ENCODE measurements around the gene ZBTB34. TPM values are rescaled to one million over a fixed set of nuclear protein-coding genes. Genes with fewer than 3 reads are reported as not detected.

ZBTB34 gene
- polyA plus RNA-seq, 3 donors = 3.2 to 15.3 (median 3.6) TPM

GRCh38 chr9:126882746-126883145 lies 22.3 kb downstream of the ZBTB34 start:
- H3K9me3 Mint-ChIP-seq = peaks cover 0 to 1% (median 0%) of the 10 kb centered on the region in 7 donors
- no peak overlapping the region for H2AFZ ChIP-seq (ENCODE audit: insufficient read depth, low read depth, low read length, poor library complexity, severe bottlenecking)
- H3K36me3 ChIP-seq (replicated peaks in 1 of 2; ENCODE audit: control insufficient read depth in 1 of 2, insufficient read depth in 2 of 2, low read length in 2 of 2) = peaks cover 43 to 61% of the 10 kb centered on the region in 2 donors
- H3K27me3 Mint-ChIP-seq (ENCODE audit: low read depth in 3 of 3) = no peaks in the 10 kb centered on the region
- WGBS (ENCODE audit: insufficient coverage) = 96% methylated on average over 4 of the region's 11 CpGs
- DNase-seq = no peak
- H3K4me1 ChIP-seq (ENCODE audit: control insufficient read depth in 1 of 2, insufficient read depth in 2 of 2, low read length in 2 of 2) = peaks cover 11 to 17% of the 10 kb centered on the region in 2 donors
- H3K9ac ChIP-seq (ENCODE audit: insufficient read depth, low read length, poor library complexity, severe bottlenecking) = no peak overlapping the region
- H3K27ac Mint-ChIP-seq = no peak overlapping the region
- H3K27me3 ChIP-seq (ENCODE audit: control insufficient read depth in 2 of 2, insufficient read depth in 2 of 2, low read length in 2 of 2) = no peaks in the 10 kb centered on the region
- no peak overlapping the region for H3K4me3 ChIP-seq (replicated peaks in 1 of 3; ENCODE audit: low read depth in 2 of 3, low read length in 3 of 3)
- no peak overlapping the region for H3K27ac ChIP-seq (ENCODE audit: low read depth in 1 of 2, low read length in 2 of 2)
- no peak overlapping the region for H3K4me2 ChIP-seq (replicated peaks; ENCODE audit: extremely low read depth, low read length, poor library complexity, severe bottlenecking)
- peaks cover 92% of the 10 kb centered on the region for H4K20me1 ChIP-seq (ENCODE audit: insufficient read depth, low read length)
- H3K4me3 Mint-ChIP-seq = no peak overlapping the region
- intact Hi-C loops (cut with micrococcal nuclease) = no loop called here
- peaks cover 64% of the 10 kb centered on the region for H3K79me2 ChIP-seq (ENCODE audit: insufficient read depth, low read length)
- no peaks in the 10 kb centered on the region for H3K9me3 ChIP-seq (replicated peaks in 1 of 2; ENCODE audit: control insufficient read depth in 1 of 2, insufficient read depth in 1 of 2, low read length in 2 of 2)
- peaks cover 26% of the 10 kb centered on the region for H3K4me1 Mint-ChIP-seq
- no peak for TF ChIP-seq CTCF (IDR thresholded peaks at IDR 0.05)
- peaks cover 47 to 70% of the 10 kb centered on the region in 2 donors for H3K36me3 Mint-ChIP-seq

GRCh38 chr9:126883636-126884035 lies 23.2 kb downstream of the ZBTB34 start:
- peaks cover 83% of the 10 kb centered on the region for H4K20me1 ChIP-seq (ENCODE audit: insufficient read depth, low read length)
- H3K4me1 Mint-ChIP-seq = peaks cover 26% of the 10 kb centered on the region
- H3K4me3 ChIP-seq (replicated peaks in 1 of 3; ENCODE audit: low read depth in 2 of 3, low read length in 3 of 3) = no peak overlapping the region
- peaks cover 11 to 17% of the 10 kb centered on the region in 2 donors for H3K4me1 ChIP-seq (ENCODE audit: control insufficient read depth in 1 of 2, insufficient read depth in 2 of 2, low read length in 2 of 2)
- no peaks in the 10 kb centered on the region for H3K27me3 Mint-ChIP-seq (ENCODE audit: low read depth in 3 of 3)
- H3K36me3 Mint-ChIP-seq = peaks cover 43 to 61% of the 10 kb centered on the region in 2 donors
- peaks cover 43 to 53% of the 10 kb centered on the region in 2 donors for H3K36me3 ChIP-seq (replicated peaks in 1 of 2; ENCODE audit: control insufficient read depth in 1 of 2, insufficient read depth in 2 of 2, low read length in 2 of 2)
- no peak overlapping the region for H3K27ac ChIP-seq (ENCODE audit: low read depth in 1 of 2, low read length in 2 of 2)
- WGBS (ENCODE audit: insufficient coverage) = 98% methylated on average over 6 of the region's 15 CpGs
- no peak overlapping the region for H3K9ac ChIP-seq (ENCODE audit: insufficient read depth, low read length, poor library complexity, severe bottlenecking)
- H3K79me2 ChIP-seq (ENCODE audit: insufficient read depth, low read length) = peaks cover 56% of the 10 kb centered on the region
- TF ChIP-seq CTCF (IDR thresholded peaks at IDR 0.05) = no peak
- H3K27me3 ChIP-seq (ENCODE audit: control insufficient read depth in 2 of 2, insufficient read depth in 2 of 2, low read length in 2 of 2) = no peaks in the 10 kb centered on the region
- no peak overlapping the region for H3K4me3 Mint-ChIP-seq
- H2AFZ ChIP-seq (ENCODE audit: insufficient read depth, low read depth, low read length, poor library complexity, severe bottlenecking) = no peak overlapping the region
- DNase-seq = no peak
- no peaks in the 10 kb centered on the region for H3K9me3 ChIP-seq (replicated peaks in 1 of 2; ENCODE audit: control insufficient read depth in 1 of 2, insufficient read depth in 1 of 2, low read length in 2 of 2)
- H3K9me3 Mint-ChIP-seq = peaks cover 0 to 1% (median 0%) of the 10 kb centered on the region in 7 donors
- no peak overlapping the region for H3K4me2 ChIP-seq (replicated peaks; ENCODE audit: extremely low read depth, low read length, poor library complexity, severe bottlenecking)
- intact Hi-C loops (cut with micrococcal nuclease) = no loop called here
- H3K27ac Mint-ChIP-seq = peak overlapping the region in 4 of 7 donors; percentile 15 to 75 (median 56)
